Stimulated activated memory B cell treated with anti-CD40 and anti-IgM and Interleukin-4, amounts not matched to agents 10 μg/mL and 1 μg/mL and 100 μg/mL, for 72 hours (primary cell): ENCODE measurements around the gene CRB2.
"Not testable (repeated sequence)": the region's sequence is repeated elsewhere in the genome, so short reads cannot be mapped to it uniquely, and the experiment has no call there.

ENCODE experiments used
- ATAC-seq: fragments of 150-1000 bp; cut with Tn5 transposase; 2 replicates; pipeline ENCODE4 v1.10.0; 2021
- H3K27ac Mint-ChIP-seq: one replicate; pipeline ENCODE4 v1.8.0; 2022; ENCODE audit warnings: mild to moderate bottlenecking, mixed read lengths
- H3K27me3 Mint-ChIP-seq: one replicate; pipeline ENCODE4 v1.8.0; 2022; ENCODE audit warnings: mixed read lengths
- H3K36me3 Mint-ChIP-seq: one replicate; pipeline ENCODE4 v1.8.0; 2022; ENCODE audit warnings: mixed read lengths
- H3K4me1 Mint-ChIP-seq: one replicate; pipeline ENCODE4 v1.8.0; 2022; ENCODE audit warnings: mixed read lengths
- H3K4me3 Mint-ChIP-seq: one replicate; pipeline ENCODE4 v1.8.0; 2022; ENCODE audit warnings: mild to moderate bottlenecking, moderate library complexity, mixed read lengths
- H3K9me3 Mint-ChIP-seq: one replicate; pipeline ENCODE4 v1.8.0; 2022; ENCODE audit warnings: mixed read lengths

The CRB2 gene

GRCh38 chr9:123322273-123323195, 33.5 kb upstream of the CRB2 start:
- Mint-ChIP-seq H3K27ac (peak overlapping the region; percentile 94), H3K4me3 (peak overlapping the region; percentile 49), H3K27me3 (no peaks in the 10 kb centered on the region), H3K4me1 (peaks cover 86% of the 10 kb centered on the region), H3K36me3 (no peaks in the 10 kb centered on the region), H3K9me3 (no peaks in the 10 kb centered on the region)
- peak; percentile 89 for ATAC-seq

- peak overlapping the region; percentile 49 for H3K4me3 Mint-ChIP-seq
- no peaks in the 10 kb centered on the region for H3K36me3 Mint-ChIP-seq
- no peak for ATAC-seq
- H3K27me3 Mint-ChIP-seq, result no peaks in the 10 kb centered on the region
- H3K4me1 Mint-ChIP-seq, result peaks cover 80% of the 10 kb centered on the region
- peak overlapping the region; percentile 94 for H3K27ac Mint-ChIP-seq
- H3K9me3 Mint-ChIP-seq, result no peaks in the 10 kb centered on the region
Observed at GRCh38 chr9:123323196-123324013, 32.6 kb upstream of the CRB2 start.

DNA sequence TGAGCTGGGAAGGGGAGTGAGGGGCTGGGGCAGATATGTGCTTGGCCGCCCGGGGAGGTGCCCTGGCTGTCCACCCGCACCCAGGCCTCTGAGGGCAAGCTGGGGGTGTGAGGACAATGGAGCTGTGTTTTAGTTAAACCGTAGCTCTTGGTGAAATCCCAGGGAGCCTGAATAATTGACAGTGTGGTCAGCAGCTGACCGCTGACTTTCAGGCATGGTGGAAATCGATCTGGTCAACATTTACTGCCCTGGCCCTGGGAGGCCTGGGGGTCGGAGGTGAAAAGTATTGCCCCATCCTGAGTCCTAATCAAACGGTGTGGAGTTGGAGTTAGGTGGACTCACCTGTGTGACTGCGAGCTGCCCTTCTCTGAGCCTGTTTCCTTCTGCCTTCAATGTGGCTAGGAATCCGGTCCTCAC, 31.2 kb upstream of the CRB2 start:
- Mint-ChIP-seq H3K27ac (peak overlapping the region; percentile 83), H3K27me3 (no peaks in the 10 kb centered on the region), H3K9me3 (no peaks in the 10 kb centered on the region), H3K4me3 (no peak overlapping the region), H3K36me3 (no peaks in the 10 kb centered on the region), H3K4me1 (peaks cover 76% of the 10 kb centered on the region)
- no peak for ATAC-seq

- Mint-ChIP-seq H3K27me3 (no peaks in the 10 kb centered on the region), H3K4me1 (peaks cover 67% of the 10 kb centered on the region), H3K4me3 (peak overlapping the region; percentile 21)
Observed at GRCh38 chr9:123326187-123326586, 29.8 kb upstream of the CRB2 start.

DNA sequence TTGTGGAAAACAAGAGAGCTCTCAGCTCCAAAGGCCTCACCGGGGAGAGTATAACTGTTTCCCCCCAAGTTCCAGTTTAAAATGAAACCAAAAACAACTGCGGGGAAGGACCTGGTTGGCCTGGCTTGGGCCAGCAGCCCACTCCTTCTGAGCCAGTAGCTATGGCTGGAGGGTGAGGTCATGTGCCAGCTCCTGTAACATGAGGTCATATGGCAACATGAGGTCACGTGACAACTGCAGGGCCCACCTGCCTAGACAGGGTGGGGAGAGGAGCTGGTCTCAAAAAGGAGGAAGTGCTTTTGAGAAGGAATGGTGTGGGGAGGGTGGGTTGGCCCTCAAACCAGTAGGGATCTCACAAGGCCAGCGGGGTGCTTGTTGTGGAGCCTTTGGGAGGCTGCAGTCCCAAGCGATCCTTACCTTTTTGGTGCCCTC, 29.3 kb upstream of the CRB2 start:
- Mint-ChIP-seq H3K9me3 (no peaks in the 10 kb centered on the region), H3K27me3 (no peaks in the 10 kb centered on the region), H3K4me3 (peak overlapping the region; percentile 21), H3K27ac (peak overlapping the region; percentile 83), H3K36me3 (no peaks in the 10 kb centered on the region), H3K4me1 (peaks cover 62% of the 10 kb centered on the region)
- peak; percentile 78 for ATAC-seq

More at GRCh38 chr9:123326187-123326586, 29.8 kb upstream of the CRB2 start:
- Mint-ChIP-seq H3K36me3 (no peaks in the 10 kb centered on the region), H3K27ac (peak overlapping the region; percentile 83), H3K9me3 (no peaks in the 10 kb centered on the region)
- no peak for ATAC-seq

- no peaks in the 10 kb centered on the region for H3K36me3 Mint-ChIP-seq
- H3K4me3 Mint-ChIP-seq, result no peak overlapping the region
- no peak for ATAC-seq
- H3K9me3 Mint-ChIP-seq, result no peaks in the 10 kb centered on the region
- peaks cover 52% of the 10 kb centered on the region for H3K4me1 Mint-ChIP-seq
- H3K27me3 Mint-ChIP-seq, result no peaks in the 10 kb centered on the region
- H3K27ac Mint-ChIP-seq, result peak overlapping the region; percentile 83
Observed at GRCh38 chr9:123327697-123328100, 28.3 kb upstream of the CRB2 start.

DNA sequence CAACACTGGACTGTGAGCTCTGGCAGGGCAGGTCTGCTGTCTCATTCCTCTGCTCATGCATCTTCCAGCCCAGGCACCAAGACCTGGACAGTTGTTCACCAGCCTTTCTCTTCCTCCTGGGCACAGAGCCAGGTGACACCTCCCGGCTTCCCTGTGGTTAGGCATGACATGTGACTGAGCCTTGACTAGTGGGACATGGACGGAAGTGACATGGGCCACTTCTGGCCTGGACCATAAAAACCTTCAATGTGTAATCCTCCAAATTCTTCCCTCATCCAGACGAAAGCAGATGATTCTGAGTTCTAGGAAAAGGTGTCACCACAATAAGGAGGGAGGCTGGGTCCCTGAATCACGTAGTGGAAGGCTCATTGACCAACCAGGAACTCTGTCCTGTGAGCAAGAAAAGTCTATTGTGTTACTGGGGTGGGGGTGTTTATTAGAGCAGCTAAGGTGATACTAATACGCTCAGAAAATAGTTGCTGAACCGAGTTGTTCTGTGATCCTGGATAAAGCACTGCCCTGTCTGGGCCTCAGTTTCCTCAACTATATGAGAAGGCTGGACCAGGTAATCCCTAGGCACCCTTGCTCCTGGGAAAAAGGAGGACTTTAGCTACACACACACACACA, 26.6 kb upstream of the CRB2 start:
- Mint-ChIP-seq H3K27ac (peak overlapping the region; percentile 16), H3K4me3 (no peak overlapping the region), H3K27me3 (no peaks in the 10 kb centered on the region), H3K36me3 (no peaks in the 10 kb centered on the region), H3K4me1 (peaks cover 50% of the 10 kb centered on the region), H3K9me3 (no peaks in the 10 kb centered on the region)
- ATAC-seq, result no peak

- Mint-ChIP-seq H3K4me1 (peaks cover 47% of the 10 kb centered on the region), H3K36me3 (no peaks in the 10 kb centered on the region)
Observed at GRCh38 chr9:123331346-123332060, 24.5 kb upstream of the CRB2 start.

DNA sequence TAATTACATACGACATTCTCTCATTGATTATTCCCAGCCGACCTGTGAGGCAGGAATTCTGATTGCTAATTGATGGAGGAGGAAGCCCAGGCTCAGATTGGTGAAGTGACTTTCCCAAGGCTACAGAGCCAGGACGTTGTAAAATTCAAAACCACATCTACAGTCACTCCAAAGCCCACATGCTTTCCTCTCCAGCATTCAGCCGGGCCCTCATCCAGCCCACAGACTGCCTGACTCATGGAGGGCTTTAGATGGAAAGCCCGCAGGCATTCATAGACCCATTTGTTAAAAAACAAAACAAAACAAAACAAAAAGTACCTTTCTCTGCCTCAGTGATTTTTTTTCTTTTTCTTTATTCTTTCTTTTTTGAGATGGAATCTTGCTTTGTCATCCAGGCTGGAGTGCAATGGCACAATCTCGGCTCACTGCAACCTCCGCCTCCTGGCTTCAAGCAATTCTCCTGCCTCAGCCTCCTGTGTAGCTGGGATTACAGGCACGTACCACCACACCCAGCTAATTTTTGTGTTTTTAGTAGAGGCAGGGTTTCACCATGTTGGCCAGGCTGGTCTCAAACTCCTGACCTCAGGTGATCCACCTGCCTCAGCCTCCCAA, 22.8 kb upstream of the CRB2 start:
- not testable (repeated sequence) for H3K9me3 Mint-ChIP-seq, H3K4me3 Mint-ChIP-seq, H3K27me3 Mint-ChIP-seq, ATAC-seq, H3K27ac Mint-ChIP-seq, H3K36me3 Mint-ChIP-seq
- H3K4me1 Mint-ChIP-seq, result peaks cover 47% of the 10 kb centered on the region

More at GRCh38 chr9:123331346-123332060, 24.5 kb upstream of the CRB2 start:
- Mint-ChIP-seq H3K27me3 (no peaks in the 10 kb centered on the region), H3K9me3 (no peaks in the 10 kb centered on the region), H3K27ac (peak overlapping the region; percentile 17), H3K4me3 (no peak overlapping the region)
- ATAC-seq, result no peak

DNA sequence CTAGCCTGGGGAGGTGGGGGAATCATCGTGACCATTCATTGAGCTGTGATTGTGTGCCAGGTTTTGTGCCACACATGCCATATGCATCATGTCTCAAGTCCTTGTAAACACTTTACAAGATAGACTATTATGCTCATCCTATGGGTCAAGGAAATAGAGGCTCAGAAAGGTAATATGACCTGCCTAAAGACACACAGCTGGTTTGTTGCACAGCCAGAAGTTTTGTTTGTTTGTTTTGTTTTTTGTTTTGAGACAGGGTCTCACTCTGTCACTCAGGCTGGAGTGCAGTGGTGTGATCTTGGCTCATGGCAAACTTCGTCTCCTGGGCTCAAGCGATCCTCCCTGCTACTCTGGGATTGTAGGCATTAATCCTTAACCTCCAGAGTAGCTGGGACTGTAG, 21.4 kb upstream of the CRB2 start:
- no peak for ATAC-seq
- Mint-ChIP-seq H3K4me1 (peaks cover 56% of the 10 kb centered on the region), H3K36me3 (no peaks in the 10 kb centered on the region), H3K4me3 (no peak overlapping the region), H3K9me3 (no peaks in the 10 kb centered on the region), H3K27me3 (no peaks in the 10 kb centered on the region), H3K27ac (peak overlapping the region; percentile 72)

DNA sequence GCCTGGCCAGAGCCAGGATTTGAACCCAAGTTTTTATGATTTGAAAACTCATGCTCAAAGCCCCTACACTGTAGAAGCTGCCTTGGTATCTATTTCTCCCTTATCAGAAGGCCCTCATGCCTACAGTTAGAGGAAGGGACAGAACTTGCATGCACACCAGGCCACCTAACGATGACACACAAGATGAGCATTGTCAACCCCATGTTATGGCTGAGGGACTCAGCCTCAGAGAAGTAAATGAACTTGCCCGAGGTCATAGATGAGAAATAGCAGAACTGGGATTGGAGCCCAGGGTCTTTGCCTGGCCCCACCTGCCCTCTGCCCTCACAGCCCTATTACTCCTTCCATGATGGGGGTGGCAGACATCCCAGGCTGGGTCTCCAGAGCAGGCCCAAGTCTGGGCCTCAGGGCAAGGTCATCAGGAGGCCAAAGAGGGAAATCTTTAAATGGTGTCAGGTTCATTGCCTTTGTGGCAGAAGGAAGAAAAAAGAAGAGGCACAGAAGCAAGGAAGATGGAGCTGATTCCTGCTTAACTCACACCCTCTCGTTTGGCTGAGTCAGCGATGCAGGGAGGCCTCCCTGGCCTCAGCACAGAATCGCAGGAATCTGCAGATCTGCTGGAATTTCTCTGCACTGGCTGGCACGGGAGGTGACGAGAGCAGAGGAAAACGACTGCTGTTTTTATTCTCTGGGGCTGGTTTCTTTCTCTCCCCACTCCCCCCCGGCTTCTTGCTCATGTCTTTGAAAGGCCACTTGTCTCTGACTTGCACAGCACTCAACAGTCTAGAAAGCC, 20.6 kb upstream of the CRB2 start:
- ATAC-seq, result no peak

DNA sequence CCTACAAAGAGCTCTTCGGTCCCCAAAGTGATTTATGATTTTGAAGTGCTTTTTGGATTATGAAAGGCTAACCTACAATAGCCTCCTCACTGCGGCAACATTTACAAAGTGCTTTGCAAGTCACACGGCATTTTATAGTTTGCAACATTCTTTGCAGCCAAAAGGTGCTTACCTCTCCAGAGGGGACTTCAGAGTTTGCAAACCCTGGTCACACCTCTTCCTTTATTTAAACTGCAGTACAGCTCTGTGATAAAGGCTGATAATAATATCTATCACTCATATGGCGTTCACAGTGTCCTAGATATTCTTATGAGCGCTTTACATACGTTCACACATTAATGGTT, 20.0 kb upstream of the CRB2 start:
- Mint-ChIP-seq H3K36me3 (no peaks in the 10 kb centered on the region), H3K9me3 (no peaks in the 10 kb centered on the region), H3K4me3 (no peak overlapping the region), H3K4me1 (peaks cover 69% of the 10 kb centered on the region), H3K27me3 (no peaks in the 10 kb centered on the region), H3K27ac (peak overlapping the region; percentile 72)
- ATAC-seq, result no peak

More for the DNA sequence above, 20.6 kb upstream of the CRB2 start:
- H3K4me3 Mint-ChIP-seq, result no peak overlapping the region
- H3K27me3 Mint-ChIP-seq, result no peaks in the 10 kb centered on the region
- H3K9me3 Mint-ChIP-seq, result no peaks in the 10 kb centered on the region
- peaks cover 63% of the 10 kb centered on the region for H3K4me1 Mint-ChIP-seq
- H3K27ac Mint-ChIP-seq, result peak overlapping the region; percentile 72
- H3K36me3 Mint-ChIP-seq, result no peaks in the 10 kb centered on the region

- Mint-ChIP-seq H3K4me3 (no peak overlapping the region), H3K27me3 (no peaks in the 10 kb centered on the region), H3K27ac (peak overlapping the region; percentile 72), H3K9me3 (no peaks in the 10 kb centered on the region), H3K4me1 (peaks cover 74% of the 10 kb centered on the region), H3K36me3 (no peaks in the 10 kb centered on the region)
- ATAC-seq, result no peak
Observed at GRCh38 chr9:123336449-123336848, 19.5 kb upstream of the CRB2 start.

- ATAC-seq, result no peak
- no peaks in the 10 kb centered on the region for H3K36me3 Mint-ChIP-seq
- peaks cover 79% of the 10 kb centered on the region for H3K4me1 Mint-ChIP-seq
- no peaks in the 10 kb centered on the region for H3K9me3 Mint-ChIP-seq
- peak overlapping the region; percentile 72 for H3K27ac Mint-ChIP-seq
- no peak overlapping the region for H3K4me3 Mint-ChIP-seq
- H3K27me3 Mint-ChIP-seq, result no peaks in the 10 kb centered on the region
Observed at GRCh38 chr9:123336959-123337358, 19.0 kb upstream of the CRB2 start.
